Astrocyte (in vitro differentiated cells and primary cell): ENCODE measurements around the gene SYNE1.

Experiments used
- CTCF ChIP-seq: IDR thresholded peaks from 2 replicates; pipeline ENCODE4 v1.5.1; 2011; ENCODE audit warnings: low read depth, mild to moderate bottlenecking, inconsistent platforms, low read length, moderate library complexity; ENCODE audit not compliant: insufficient read depth
- EZH2 ChIP-seq: IDR thresholded peaks from 2 replicates; pipeline ENCODE4 v1.6.1; 2012; ENCODE audit warnings: mild to moderate bottlenecking, low read length, inconsistent platforms; ENCODE audit not compliant: insufficient read depth

- TF ChIP-seq CTCF, result no peak
- no peak for TF ChIP-seq EZH2
These were observed 489.9 kb downstream of the SYNE1 start for GRCh38 chr6:152147269-152147668.
